HCT116 (cell line): ENCODE data around the gene KY. TPM values are rescaled to one million over a fixed set of nuclear protein-coding genes. Genes with fewer than 3 reads are reported as not detected.

ENCODE experiments used
- ATAC-seq: fragments of 200-7000 bp; cut with Tn5 transposase; 2 replicates; pipeline ENCODE4 v1.9.1; 2020; ENCODE audit warnings: mild to moderate bottlenecking, moderate library complexity
- BruUV-seq: library from RNA; stranded (reverse); fragments of 400-500 nt; replicated peaks from 2 replicates; lab custom pipeline; 2021; lab: Mats Ljungman, UMichigan
- CTCF ChIA-PET: fragments of 300-600 bp; sonication (Branson Sonifier 250); formaldehyde crosslinking; loops from one replicate; lab custom pipeline; 2021; ENCODE audit warnings: antibody characterized with exemption; lab: Charles Lee
- POLR2A ChIA-PET: fragments of 300-600, 350-600 bp; sonication (Branson Sonifier 250); formaldehyde crosslinking; loops from one replicate; lab custom pipeline; 2021; ENCODE audit warnings: antibody characterized with exemption; lab: Charles Lee
- RAD21 ChIA-PET, 2 experiments: fragments of 300-600 bp; sonication (Branson Sonifier 250); formaldehyde crosslinking; loops; one replicate each; lab custom pipeline; 2023; ENCODE audit warnings: low total read pairs in 2 of 2; ENCODE audit not compliant: uncharacterized antibody in 2 of 2, unreplicated experiment in 2 of 2, low non-redundant PET in 1 of 2; lab: Charles Lee
- DNase-seq: peaks from one replicate; pipeline ENCODE4 v3.0.0-alpha.2; 2010; ENCODE audit warnings: low read depth, low spot score
- H2AFZ ChIP-seq: fragments of 200-600 bp; shearing (Covaris generic), sonication (generic); 2 replicates; pipeline ENCODE4 v1.6.1; 2017; ENCODE audit warnings: low read depth, mixed run types, mixed read lengths, antibody characterized with exemption, low read length; ENCODE audit not compliant: poor library complexity, severe bottlenecking
- H3K27ac ChIP-seq: 2 replicates; pipeline ENCODE4 v1.5.1; 2012; ENCODE audit warnings: low read depth, low read length
- H3K27me3 ChIP-seq: fragments of 200-600 bp; sonication (generic); 2 replicates; pipeline ENCODE4 v1.6.1; 2016; ENCODE audit warnings: mixed run types, low read length, mixed read lengths; ENCODE audit not compliant: insufficient read depth
- H3K36me3 ChIP-seq, 2 experiments: fragments of 200-500 bp in 1 of 2; fragments of 200-600 bp in 1 of 2; sonication (Bioruptor generic) in 1 of 2; sonication (generic) in 1 of 2; 2 replicates each; pipeline versions ENCODE4 v1.5.1 to v1.6.1; 2014 to 2016; ENCODE audit warnings: low read length in 2 of 2, inconsistent platforms in 1 of 2, mixed read lengths in 1 of 2, mixed run types in 1 of 2; ENCODE audit not compliant: insufficient read depth in 2 of 2, control insufficient read depth in 1 of 2
- H3K4me1 ChIP-seq, 2 experiments: fragments of 200-600 bp in 1 of 2; sonication (generic) in 1 of 2; 2 replicates each; pipeline versions ENCODE4 v1.5.1 to v1.6.1; 2012 to 2017; ENCODE audit warnings: low read length in 2 of 2, inconsistent platforms in 1 of 2, mild to moderate bottlenecking in 1 of 2, mixed read lengths in 1 of 2, mixed run types in 1 of 2, moderate library complexity in 1 of 2; ENCODE audit not compliant: insufficient read depth in 2 of 2, control insufficient read depth in 1 of 2
- H3K4me2 ChIP-seq: fragments of 200-600 bp; sonication (generic); 2 replicates; pipeline ENCODE4 v1.6.1; 2017; ENCODE audit warnings: mixed run types, low read length, mixed read lengths
- H3K4me3 ChIP-seq, 2 experiments: fragments of 200-600 bp in 1 of 2; sonication (generic) in 1 of 2; replicated peaks in 1 of 2; 2 replicates each; pipeline ENCODE4 v1.5.1; 2011 to 2016; ENCODE audit warnings: low read length in 2 of 2, control low read depth in 1 of 2, low read depth in 1 of 2, mild to moderate bottlenecking in 1 of 2, mixed read lengths in 1 of 2, mixed run types in 1 of 2
- H3K79me2 ChIP-seq: fragments of 200-600 bp; sonication (generic); 2 replicates; pipeline ENCODE4 v1.6.1; 2017; ENCODE audit warnings: mild to moderate bottlenecking, mixed run types, low read length, moderate library complexity, mixed read lengths; ENCODE audit not compliant: insufficient read depth
- H3K9ac ChIP-seq: fragments of 200-600 bp; sonication (generic); 2 replicates; pipeline ENCODE4 v1.6.1; 2016; ENCODE audit warnings: low read length, mixed read lengths
- H3K9me2 ChIP-seq: fragments of 200-600 bp; sonication (generic), shearing (Covaris generic); 2 replicates; pipeline ENCODE4 v1.6.1; 2017; ENCODE audit warnings: mixed run types, mild to moderate bottlenecking, moderate library complexity; ENCODE audit not compliant: insufficient read depth
- H3K9me3 ChIP-seq, 2 experiments: fragments of 200-500 bp in 1 of 2; fragments of 200-600 bp in 1 of 2; sonication (Bioruptor generic) in 1 of 2; sonication (generic) in 1 of 2; 2 replicates each; pipeline ENCODE4 v1.6.1; 2014 to 2017; ENCODE audit warnings: low read length in 2 of 2, mixed read lengths in 2 of 2, inconsistent platforms in 1 of 2, low read depth in 1 of 2, mild to moderate bottlenecking in 1 of 2, mixed run types in 1 of 2, moderate library complexity in 1 of 2; ENCODE audit not compliant: control insufficient read depth in 1 of 2, insufficient read depth in 1 of 2
- H4K20me1 ChIP-seq: fragments of 200-600 bp; sonication (generic), shearing (Covaris generic); 2 replicates; pipeline ENCODE4 v1.6.1; 2017; ENCODE audit warnings: mixed run types, mild to moderate bottlenecking, moderate library complexity; ENCODE audit not compliant: insufficient read depth
- ATF3 ChIP-seq: IDR thresholded peaks from 2 replicates; pipeline ENCODE4 v1.6.1; 2012
- CEBPB ChIP-seq: IDR thresholded peaks from 2 replicates; pipeline ENCODE4 v1.6.1; 2012; ENCODE audit warnings: low read depth
- ELF1 ChIP-seq: IDR thresholded peaks from 2 replicates; pipeline ENCODE4 v1.6.1; 2012; ENCODE audit warnings: low read depth, borderline replicate concordance
- EZH2 ChIP-seq: fragments of 200-600 bp; sonication (generic); IDR thresholded peaks from 2 replicates; pipeline ENCODE4 v1.6.1; 2017; ENCODE audit warnings: antibody characterized with exemption, mixed run types
- FOSL1 ChIP-seq: IDR thresholded peaks from 2 replicates; pipeline ENCODE4 v1.6.1; 2012; ENCODE audit warnings: low read depth
- JUND ChIP-seq: IDR thresholded peaks from 2 replicates; pipeline ENCODE4 v1.6.1; 2012
- MAX ChIP-seq: IDR thresholded peaks from 2 replicates; pipeline ENCODE4 v1.6.1; 2012
- POLR2A ChIP-seq: IDR thresholded peaks from 2 replicates; pipeline ENCODE4 v1.7.0; 2011; ENCODE audit warnings: borderline replicate concordance; ENCODE audit not compliant: insufficient read depth, insufficient read length; ENCODE audit errors: extremely low read depth
- POLR2AphosphoS5 ChIP-seq: IDR thresholded peaks from 2 replicates; pipeline ENCODE4 v1.6.1; 2011; ENCODE audit warnings: mild to moderate bottlenecking, low read depth, low read length, moderate library complexity
- RAD21 ChIP-seq: IDR thresholded peaks from 2 replicates; pipeline ENCODE4 v1.6.1; 2012; ENCODE audit warnings: low read depth, mild to moderate bottlenecking
- REST ChIP-seq: IDR thresholded peaks from 2 replicates; pipeline ENCODE4 v1.6.1; 2012; ENCODE audit warnings: low read depth
- SIN3A ChIP-seq: IDR thresholded peaks from 2 replicates; pipeline ENCODE4 v1.6.1; 2012; ENCODE audit warnings: low read depth
- SRF ChIP-seq: IDR thresholded peaks from 2 replicates; pipeline ENCODE4 v1.6.1; 2012; ENCODE audit warnings: low read depth
- YY1 ChIP-seq: IDR thresholded peaks from 2 replicates; pipeline ENCODE4 v1.6.1; 2011; ENCODE audit warnings: low read length, low read depth, moderate library complexity, mild to moderate bottlenecking; ENCODE audit not compliant: insufficient replicate concordance; ENCODE audit errors: extremely low read depth
- ZBTB33 ChIP-seq: IDR thresholded peaks from 2 replicates; pipeline ENCODE4 v1.6.1; 2011; ENCODE audit warnings: mild to moderate bottlenecking, low read length, moderate library complexity; ENCODE audit not compliant: insufficient replicate concordance; ENCODE audit errors: extremely low read depth
- ZFX ChIP-seq: fragments of 450-650 bp; IDR thresholded peaks from 2 replicates; pipeline ENCODE4 v1.6.1; 2017
- ZNF274 ChIP-seq: fragments of 200-500 bp; sonication (Bioruptor generic); IDR thresholded peaks from 2 replicates; pipeline ENCODE4 v1.6.1; 2014; ENCODE audit warnings: mild to moderate bottlenecking, low read depth, low read length, inconsistent platforms
- intact Hi-C: fragments of 100-400 bp; cut with micrococcal nuclease; formaldehyde crosslinking; loops from 2 replicates; pipeline ENCODE4 v1.10.0; 2022
- total RNA-seq: library from RNA; stranded (reverse); gene quantifications from one replicate; pipeline ENCODE4 v1.2.1, GENCODE V29; 2021; ENCODE audit not compliant: unreplicated experiment

KY gene
- total RNA-seq, 1 experiment from 2014 or later: not detected

- ChIA-PET CTCF (no interaction called here), RAD21 (no interaction called here), POLR2A (no interaction called here)
- Histone ChIP-seq H3K9me2 (no peaks in the 10 kb centered on the region), H3K27ac (no peak overlapping the region), H3K27me3 (peaks cover 5% of the 10 kb centered on the region; the same call in 1 of the 2 replicates), H3K9me3 (no peaks in the 10 kb centered on the region), H3K36me3 (no peaks in the 10 kb centered on the region), H3K79me2 (no peaks in the 10 kb centered on the region), H3K4me3 (no peak overlapping the region)
- DNase-seq: no peak
- no TSS peak for BruUV-seq
- TF ChIP-seq SIN3A (no peak), JUND (no peak), POLR2AphosphoS5 (no peak), EZH2 (no peak), FOSL1 (no peak), SRF (no peak)
- TF ChIP-seq, all 23 proteins: peak for 0
- H3K9ac ChIP-seq: no peak overlapping the region
- no peaks in the 10 kb centered on the region for H3K4me1 ChIP-seq
- no peak for ATAC-seq
- no peak overlapping the region for H2AFZ ChIP-seq
- H4K20me1 ChIP-seq: no peaks in the 10 kb centered on the region
- intact Hi-C loops: no loop called here
- no peak overlapping the region for H3K4me2 ChIP-seq
Measured at GRCh38 chr3:134614955-134615354, 35.9 kb downstream of the KY start.

- ChIA-PET CTCF (no interaction called here), RAD21 (no interaction called here), POLR2A (no interaction called here)
- H3K9me2 ChIP-seq: no peaks in the 10 kb centered on the region
- no peak overlapping the region for H2AFZ ChIP-seq
- intact Hi-C loops: no loop called here
- no peak overlapping the region for H3K4me2 ChIP-seq
- no TSS peak for BruUV-seq
- H3K4me1 ChIP-seq: no peaks in the 10 kb centered on the region
- H4K20me1 ChIP-seq: no peaks in the 10 kb centered on the region
- no peak overlapping the region for H3K9ac ChIP-seq
- no peak overlapping the region for H3K27ac ChIP-seq
- H3K27me3 ChIP-seq: peaks cover 9% of the 10 kb centered on the region; the same call in 1 of the 2 replicates
- no peaks in the 10 kb centered on the region for H3K79me2 ChIP-seq
- no peaks in the 10 kb centered on the region for H3K9me3 ChIP-seq
- no peaks in the 10 kb centered on the region for H3K36me3 ChIP-seq
- H3K4me3 ChIP-seq: no peak overlapping the region
- DNase-seq: no peak
- ATAC-seq: no peak
- no peak for TF ChIP-seq ZFX
- TF ChIP-seq MAX: no peak
- no peak for TF ChIP-seq POLR2A
- no peak for TF ChIP-seq POLR2AphosphoS5
- no peak for TF ChIP-seq YY1
- TF ChIP-seq ZBTB33: no peak
- TF ChIP-seq ELF1: no peak
- TF ChIP-seq ATF3: no peak
- TF ChIP-seq ZNF274: no peak
- no peak for TF ChIP-seq CEBPB
- TF ChIP-seq RAD21: no peak
- no peak for TF ChIP-seq SRF
- no peak for TF ChIP-seq REST
Measured at GRCh38 chr3:134613006-134613520, 37.8 kb downstream of the KY start.
